Measurements from ENCODE around the gene RIPK1.
"Not testable (repeated sequence)": the region's sequence is repeated elsewhere in the genome, so short reads cannot be mapped to it uniquely, and the experiment has no call there.

The RIPK1 gene

DNA sequence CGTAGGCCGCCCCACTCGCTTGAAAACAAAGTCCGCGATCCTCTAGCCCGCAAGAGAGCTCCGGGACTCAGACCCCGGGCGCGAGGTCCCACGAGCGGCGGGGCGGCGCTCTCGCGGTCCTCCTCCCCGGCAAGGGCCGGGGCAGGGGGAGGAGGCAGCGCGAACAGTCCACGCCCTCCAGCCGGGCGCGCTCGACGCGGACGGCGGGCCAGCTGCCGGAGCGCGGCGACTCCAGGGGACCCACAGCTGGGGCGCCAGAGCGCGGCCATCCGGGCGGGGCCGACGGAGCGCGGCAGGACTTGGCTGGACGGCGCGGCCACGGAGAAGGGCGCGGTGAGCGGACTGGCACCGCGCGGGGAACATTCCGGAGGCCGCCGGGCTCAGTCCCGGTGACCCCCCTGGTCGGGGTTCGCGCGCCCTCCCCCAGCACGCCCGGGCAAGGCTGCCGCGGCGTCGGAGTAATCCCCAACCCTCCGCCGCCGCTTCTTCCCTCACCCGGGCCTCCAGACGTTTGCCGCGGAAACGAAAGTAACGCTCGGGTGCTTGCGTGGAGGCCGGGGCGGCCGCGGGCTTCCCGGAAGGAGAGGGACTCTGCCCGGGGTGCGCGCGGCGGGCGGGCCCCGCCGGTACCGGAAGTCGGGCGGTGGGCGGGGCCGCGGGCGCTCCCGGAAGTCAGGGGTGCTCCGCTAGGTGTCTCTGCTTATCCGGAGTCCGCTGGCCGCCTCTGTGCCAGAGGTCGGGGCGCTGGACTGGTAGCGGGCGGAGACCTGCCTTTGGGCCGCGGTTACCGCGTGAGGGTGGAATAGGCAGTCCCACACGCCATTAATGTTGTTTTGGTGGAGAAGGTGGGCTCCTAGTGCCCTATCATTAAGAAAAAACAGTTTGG, at the start of gene RIPK1:
TSS of gene RIPK1 (plus strand) at position 166 of the 886 bp plus-strand sequence. CDS start 8,330 bp downstream, outside the sequence.
- peak; percentile 72 to 89 for DNase-seq

DNA sequence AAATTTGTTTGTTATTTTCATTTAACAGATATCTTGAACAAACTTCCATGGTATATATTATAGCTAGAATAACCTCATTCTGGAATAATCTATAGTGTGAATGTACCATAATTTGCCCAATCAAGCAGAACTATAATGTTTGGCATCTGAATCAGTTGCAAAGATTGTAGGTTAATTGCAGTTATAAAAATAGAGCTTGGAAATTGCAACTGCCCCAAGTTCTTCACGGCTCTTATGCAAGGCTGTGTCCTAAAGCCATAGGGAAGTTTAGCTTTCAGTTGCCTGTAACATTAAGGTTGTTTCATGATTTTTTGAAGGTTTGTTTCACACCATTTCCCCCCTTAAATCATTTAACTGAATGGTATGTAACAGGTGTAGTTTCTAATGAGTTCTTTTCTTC, 49.2 kb upstream of the RIPK1 start:
- no peak for DNase-seq

DNA sequence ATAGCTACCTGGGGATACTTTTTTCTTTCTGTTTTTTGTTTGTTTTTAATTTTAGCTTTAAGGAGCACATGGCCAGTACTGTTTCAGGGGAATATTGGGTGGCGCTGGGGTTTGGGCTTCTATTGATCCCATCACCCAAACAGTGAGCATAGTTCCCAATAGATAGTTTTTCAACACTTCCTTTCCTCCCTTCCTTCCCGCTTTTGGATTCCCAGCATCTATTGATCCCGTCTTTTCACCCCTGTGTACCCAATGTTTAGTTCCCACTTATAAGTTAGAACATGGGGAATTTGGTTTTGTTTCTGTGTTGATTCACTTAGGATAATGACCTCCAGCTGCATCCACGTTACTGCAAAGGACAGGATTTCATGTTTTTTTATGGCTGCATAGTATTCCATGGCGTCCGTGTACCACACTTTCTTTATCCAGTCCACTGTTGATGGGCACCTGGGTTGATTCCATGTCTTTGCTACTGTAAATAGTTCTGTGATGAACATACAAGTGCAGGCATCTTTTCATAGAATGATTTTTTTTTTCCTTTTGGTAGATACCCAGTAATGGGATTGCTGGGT, 48.5 kb upstream of the RIPK1 start:
- DNase-seq, result no peak

DNA sequence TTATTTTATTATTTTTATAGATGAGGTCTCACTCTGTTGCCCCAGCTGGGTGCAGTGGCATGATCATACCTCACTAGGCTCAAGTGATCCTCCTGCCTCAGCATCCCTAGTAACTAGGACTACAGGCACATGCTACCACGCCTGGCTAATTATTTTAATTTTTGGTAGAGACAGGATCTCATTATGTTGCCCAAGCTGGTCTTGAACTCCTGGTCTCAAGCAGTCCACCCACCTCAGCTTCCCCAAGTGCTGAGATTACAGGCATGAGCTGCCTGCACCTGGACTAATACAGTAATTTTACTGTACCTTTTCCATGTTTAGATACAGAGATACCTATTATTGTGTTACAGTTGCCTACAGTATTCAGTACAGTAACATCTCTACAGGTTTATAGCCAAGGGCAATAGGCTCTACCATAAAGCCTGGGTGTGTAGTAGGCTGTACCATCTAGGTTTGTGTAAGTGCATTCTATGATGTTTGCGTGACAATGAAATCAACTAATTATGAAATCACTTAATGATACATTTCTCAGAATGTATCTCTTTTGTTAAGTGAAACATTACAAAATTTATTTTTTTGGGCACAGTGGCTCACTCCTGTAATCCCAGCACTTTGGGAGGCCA, 47.2 kb upstream of the RIPK1 start:
- DNase-seq, result not testable (repeated sequence)

DNA sequence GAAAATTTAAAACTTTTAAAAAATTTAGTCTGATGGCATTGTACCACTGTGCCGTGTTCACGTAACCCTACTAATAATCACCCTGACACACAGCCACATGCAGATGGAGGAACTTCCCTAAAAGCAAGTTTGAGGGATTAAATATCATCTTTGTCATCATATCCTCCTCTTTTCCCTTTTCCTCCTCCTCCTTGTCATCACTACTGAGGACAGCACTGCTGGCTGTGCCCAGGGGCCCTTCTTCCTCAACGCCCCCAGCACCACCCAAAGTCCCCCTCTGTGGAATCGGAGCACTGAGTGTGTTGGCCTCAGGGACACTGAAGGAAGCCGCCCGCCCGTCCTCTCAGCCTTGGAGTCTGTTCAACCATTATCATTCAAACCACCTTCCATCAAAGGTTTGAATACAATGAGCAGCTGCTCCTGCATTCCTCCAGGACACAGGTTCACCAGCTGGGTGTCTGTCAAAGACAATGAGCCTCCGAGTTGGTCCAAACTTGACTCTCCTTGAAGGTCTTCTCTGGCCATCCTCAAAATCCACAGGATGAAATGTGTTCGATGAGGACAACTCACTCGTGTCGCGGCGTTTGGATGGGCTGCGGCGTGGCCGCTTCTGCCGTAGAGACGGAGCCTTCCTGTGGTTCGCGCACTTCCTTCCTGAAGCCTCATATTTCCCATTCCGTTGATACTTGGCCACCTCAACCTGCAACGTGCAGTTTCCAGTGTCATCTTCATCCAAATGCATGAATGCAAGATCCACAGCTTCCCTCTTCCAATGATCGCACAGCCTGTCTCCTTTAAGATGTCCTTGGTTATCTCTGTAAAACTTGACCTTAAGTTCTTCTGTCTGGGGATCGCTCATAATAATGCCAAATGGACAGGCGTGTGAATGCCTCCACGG, 45.3 kb upstream of the RIPK1 start:
- no peak for DNase-seq

DNA sequence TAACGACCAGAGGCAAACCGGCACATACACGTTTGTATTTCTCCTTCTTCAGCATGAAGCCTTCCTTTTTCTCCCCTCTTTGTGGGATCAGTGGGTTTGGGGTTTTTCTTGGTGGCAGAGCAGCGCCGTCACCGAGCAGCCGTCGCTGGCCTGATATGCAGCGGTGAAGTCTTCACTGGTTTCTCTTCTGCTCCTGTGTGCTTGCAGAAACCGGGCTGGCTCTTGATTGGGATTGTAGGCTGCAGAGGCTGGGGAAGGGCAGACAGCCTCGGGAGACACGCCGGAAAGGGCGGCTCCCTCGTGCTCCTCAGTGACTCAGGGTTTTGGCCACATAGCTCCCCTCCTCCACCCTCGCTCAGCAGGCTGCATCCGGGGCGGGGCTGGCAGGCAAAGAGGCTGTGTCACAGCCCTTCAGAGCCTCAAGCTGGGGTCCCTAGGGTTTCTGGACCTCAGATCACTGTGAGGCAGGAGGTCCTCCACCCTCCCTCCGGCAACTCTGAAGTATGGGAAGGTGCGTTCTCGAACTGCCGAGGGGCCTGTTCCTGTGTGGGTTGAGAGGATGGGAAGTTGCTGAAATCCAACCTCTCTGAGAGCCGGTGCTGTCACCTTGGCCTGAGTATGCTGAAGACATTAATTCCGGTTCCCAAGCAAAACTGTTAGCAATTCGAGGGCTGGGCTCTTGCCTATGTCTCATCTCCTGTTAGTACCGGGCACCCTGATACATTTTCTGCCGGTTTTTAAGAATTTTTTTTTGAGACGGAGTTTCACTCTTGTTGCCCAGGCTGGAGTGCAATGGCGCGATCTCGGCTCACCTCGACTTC, 44.4 kb upstream of the RIPK1 start:
- peak; percentile 48 to 64 for DNase-seq

DNA sequence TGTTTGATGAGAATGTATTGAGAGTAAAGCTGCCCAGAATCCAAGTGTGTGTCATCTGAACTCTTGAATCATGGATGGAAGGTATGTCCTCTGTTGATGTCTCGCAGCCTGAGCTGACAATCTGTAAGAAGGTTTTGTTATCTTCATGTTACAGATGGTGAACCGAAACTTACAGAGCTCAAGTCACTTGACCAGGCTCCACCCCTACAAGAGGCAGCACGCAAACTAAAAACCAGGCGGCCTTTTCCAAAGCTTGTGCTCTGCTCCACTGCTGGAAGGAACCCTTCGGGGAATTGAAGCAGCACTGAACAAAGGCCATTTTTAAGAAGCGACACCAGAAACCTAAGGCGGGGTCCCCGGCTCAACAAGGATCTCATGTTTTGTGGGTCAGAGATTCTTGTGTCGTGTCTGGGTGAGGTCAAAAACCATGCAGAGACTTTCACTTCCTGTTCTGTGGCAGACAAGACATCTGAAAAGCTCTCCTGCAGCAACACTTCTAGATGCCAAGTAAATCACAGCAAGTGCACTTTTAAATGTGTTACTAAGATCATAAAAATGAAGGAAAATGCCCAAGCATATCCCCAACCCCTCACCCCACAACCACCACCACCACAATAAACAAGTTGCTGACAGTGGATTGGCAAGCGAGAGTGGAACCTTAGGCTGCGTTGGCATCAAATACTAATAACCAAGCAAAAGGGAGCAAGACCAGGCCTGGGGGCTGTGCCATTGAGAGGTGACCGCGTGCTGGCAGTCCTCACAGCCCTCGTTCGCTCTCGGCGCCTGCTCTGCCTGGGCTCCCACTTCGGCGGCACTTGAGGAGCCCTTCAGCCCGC, 41.3 kb upstream of the RIPK1 start:
- DNase-seq, result no peak

DNA sequence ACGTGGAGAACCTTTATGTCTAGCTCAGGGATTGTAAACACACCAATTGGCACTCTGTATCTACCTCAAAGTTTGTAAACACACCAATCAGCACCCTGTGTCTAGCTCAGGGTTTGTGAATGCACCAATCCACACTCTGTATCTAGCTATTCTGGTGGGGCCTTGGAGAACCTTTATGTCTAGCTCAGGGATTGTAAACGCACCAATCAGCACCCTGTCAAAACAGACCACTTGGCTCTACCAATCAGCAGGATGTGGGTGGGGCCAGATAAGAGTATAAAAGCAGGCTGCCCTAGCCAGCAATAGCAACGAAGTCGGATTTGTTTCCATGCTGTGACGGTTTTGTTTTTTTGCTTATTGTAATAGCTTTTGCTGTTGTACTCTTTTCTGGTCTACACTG, 40.1 kb upstream of the RIPK1 start:
- DNase-seq, result not testable (repeated sequence)

DNA sequence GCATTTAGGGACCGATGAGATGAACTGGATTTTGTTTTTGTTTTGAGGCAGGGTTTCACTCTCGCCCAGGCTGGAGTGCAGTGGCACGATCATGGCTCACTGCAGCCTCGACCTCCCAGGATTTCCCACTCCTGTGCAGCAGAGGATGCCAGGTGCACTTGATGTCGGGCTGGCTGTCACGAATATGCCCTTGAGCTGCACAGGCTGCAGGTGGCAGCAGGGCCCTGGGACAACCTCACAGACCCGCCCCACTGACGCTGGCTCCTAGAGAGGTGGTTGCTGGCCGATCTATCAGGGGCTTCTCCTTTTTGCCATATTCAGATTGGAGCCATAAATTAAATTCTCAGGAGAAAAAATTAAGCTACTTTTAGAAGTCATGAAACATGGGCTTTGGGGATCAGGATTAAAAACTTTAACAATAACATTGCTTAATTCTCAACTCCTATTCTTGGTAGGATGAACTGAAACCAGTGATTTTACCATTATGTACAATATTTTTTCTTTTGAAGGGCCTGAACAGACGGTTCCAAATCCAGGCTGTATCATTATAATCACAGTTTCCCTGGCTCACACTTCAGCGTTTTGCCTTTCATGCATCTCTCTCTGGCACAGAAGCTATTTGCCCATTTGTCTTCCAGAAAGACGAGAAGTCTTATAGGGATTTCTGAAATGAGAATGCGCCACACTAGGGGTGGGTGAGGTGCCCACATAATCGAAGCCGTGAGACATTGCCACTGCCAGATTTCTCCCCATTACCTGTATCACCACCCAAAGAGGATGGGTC, 36.2 kb upstream of the RIPK1 start:
- no peak for DNase-seq

DNA sequence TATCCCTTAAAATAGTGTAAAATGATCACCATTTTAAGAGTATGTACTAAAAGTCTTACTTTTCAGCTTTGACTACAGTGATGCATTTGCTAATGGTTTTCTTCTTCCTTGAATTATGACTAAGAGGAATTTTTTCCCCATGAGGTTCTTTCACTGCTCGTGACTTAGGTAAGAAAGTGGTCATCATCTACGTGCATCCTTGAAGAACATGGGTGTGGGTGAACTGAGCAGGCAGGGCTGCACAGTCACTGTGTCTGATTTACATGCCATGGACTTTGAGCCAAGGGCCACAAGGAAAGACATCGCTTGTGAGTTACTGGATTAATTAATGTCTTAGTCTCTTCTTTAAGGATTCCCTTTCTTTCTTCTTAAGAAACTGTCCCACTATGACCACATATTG, 35.3 kb upstream of the RIPK1 start:
- DNase-seq, result no peak

DNA sequence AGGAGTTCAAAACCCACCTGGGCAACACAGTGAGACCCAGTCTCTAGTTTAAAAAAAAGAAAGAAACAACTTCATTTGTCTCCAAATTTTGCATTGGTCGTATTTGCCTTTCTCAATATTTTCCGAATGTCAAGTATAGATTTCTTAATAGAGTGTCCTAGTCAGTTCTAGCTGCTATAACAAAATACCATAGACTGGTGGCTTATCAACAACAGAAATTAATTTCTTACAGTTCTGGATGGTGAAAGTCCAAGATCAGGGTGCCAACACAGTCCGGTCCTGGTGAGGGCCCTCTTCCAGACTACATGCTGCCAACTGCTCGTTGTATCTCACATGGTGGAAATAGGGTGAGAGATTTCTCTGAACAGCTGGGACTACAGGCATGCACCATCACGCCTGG, 34.6 kb upstream of the RIPK1 start:
- DNase-seq, result no peak

DNA sequence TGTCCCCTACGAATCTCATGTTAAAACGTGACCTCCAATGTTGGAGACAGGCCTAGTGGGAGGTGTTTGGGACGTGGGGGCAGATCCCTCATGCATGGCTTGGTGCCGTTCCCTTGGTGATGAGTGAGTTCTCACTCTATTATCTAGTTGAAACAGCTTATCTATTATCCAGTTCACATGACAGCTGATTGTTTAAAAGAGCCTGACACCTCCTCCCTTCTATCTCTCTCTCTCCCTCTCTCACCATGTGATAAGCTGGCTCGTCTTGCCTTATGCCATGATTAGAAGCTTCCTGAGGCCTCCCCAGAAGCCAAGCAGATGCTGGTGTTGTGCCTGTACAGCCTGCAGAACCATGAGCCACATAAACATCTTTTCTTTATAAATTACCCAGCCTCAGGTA, 32.9 kb upstream of the RIPK1 start:
- DNase-seq, result no peak

DNA sequence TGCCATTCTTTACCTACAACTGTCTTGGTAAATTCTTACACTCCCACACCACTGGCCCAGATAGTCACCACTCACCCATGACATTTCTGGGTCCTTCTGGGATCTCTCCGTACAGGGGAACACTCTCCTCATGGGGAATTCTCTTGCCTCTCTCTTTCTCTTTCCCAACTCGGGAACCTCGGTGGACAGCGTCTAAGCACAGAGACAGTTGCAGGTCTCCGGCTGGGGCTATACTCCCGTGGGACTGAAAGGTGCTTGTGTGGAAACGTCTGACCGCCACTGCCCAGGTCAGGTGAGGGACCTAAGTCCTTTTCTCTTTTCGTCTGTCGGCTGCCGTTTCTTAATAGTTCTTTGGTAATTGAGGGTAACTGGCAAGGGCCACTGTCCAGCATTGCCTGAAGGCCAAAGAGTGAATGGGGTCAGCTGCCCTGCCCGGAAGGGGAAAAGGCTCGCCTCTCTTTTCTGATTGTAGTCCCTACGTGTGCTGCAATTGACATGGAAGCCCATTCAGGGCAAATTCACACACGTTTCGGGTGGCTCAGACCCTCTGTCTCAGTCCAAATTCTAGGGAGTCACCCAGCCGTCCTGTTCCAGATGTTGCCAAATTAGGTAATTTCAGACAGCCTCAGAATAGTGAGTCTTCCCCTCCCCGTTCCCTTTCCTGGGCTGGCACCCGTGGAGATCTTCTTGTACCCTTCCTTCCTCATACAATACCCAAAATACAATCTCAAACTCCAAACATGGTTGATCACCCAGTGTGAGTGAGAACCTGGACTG, 31.2 kb upstream of the RIPK1 start:
- DNase-seq, result no peak

DNA sequence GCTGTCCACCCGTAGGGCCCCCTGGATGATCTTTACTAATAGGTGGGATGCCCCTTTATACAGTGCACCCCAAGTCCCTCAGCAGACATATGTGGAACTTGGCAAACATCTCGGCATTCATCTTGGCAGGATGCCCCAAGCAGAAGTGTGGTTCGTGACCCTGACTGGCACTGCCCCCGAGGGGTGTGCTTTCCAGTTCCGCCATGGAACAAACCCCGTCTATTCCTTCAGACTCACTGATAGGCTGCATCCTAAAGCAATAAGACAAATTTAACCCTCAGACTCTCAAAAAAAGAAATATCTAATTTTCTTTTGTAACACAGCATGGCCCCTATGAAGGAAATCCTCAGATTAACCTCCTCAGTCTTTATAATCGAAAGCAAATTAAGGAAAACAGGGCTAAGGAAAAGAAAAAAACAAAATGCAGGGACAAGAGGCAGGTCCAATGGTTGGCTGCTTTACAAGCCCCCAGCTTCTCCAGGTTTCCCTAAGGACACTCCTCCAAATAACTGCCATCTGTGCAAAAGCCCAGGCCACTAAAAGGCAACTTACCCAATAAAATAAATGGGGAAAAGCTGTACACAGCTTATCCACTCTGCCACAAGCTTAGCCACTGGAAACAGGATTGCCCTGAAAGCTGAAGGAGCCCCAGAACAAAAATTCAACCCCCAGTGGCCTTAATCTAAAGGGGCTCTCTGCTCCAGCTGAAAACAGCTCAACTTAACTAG, 30.5 kb upstream of the RIPK1 start:
- no peak for DNase-seq

DNA sequence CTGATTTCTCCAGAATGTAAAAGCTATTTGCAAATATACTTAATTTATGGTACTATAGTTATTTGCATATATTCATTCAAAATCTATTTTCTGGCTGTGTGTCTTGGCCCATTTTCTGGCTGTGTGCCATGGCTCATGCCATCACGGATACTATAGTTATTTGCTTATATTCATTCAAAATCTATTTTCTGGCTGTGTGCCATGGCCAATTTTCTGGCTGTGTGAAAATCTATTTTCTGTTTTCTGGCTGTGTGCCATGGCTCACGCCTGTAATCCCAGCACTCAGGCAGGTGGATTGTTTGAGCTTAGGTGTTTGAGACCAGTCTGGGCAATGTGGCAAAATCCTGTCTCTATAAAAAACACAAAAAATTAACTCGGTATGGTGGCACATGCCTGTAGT, 28.9 kb upstream of the RIPK1 start:
- DNase-seq, result no peak

DNA sequence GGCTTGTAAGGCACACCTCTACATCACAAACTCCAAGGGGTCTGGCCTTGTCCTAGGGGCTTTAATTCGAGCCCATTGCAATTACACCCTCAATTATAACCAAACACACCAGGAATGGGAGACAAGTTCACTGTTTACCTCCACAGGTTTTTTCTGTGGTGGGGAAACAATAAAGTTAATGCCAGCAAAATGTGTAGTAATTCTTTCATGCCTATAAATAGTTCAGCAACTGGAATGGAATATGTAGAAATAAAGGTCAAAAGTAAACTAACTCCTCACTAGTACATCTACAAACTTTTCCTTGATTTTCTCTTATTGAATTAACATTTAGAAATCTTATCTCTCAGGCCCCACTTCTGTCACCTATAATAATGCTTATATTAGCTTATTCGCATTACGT, 27.1 kb upstream of the RIPK1 start:
- no peak for DNase-seq

DNA sequence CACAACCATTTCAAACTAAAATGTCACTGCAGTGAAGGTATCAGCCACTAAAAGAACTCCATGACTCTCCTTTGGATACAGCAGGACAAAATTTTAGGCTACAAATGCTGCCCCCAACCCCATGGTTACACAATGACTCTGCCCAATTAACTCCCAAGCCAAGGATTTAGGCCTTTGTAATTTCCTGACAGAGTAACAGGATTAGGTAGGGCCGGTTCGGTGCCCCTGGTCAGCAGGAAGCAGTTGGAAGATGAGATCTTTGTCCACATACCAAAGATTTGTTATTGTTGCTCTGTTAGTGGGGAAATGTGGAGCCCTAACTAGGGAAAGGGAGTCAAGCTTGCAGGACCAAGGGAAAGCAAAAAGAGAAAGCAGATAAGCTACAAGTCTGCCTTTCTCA, 26.7 kb upstream of the RIPK1 start:
- no peak for DNase-seq

DNA sequence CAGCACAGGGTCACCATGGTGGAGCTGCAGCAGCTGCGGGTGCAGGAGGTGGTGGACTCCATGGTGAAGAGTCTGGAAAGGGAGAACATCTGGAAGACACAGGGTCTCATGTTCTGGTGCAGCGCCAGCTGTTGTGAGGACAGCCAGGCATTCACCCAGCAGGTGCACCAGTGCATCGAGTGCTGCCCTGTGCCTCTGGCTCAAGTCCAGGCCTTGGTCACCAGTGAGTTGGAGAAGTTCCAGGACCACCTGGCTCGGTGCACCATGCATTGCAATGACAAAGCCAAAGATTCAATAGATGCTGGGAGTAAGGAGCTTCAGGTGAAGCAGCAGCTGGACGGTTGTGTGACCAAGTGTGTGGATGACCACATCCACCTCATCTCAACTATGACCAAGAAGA, 22.9 kb upstream of the RIPK1 start:
- DNase-seq, result no peak

DNA sequence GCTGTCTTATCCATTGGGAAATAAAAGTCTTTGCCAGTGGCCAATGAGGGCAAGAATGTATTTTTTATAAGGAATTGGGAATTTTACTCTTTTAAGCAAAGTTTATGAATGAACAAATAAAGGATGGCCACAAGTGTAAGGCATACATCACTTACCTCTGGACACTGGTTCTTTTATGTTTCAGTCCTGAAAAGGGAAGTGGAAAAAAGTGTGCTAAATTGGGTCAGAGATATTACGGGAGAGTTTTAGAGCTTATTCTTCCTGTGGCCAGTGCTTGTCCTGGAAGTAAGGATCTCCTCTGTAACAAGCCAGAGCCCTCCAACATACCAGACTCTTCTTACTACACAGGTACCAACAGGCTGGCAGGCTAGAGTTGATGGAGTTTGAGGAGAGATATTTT, 22.5 kb upstream of the RIPK1 start:
- no peak for DNase-seq

Measured in NCI-H1930 (cell line).